ENCODE data around the gene ABCF2.

The ABCF2 gene

GRCh38 chr7:151225948-151226510, 976 bp downstream of the ABCF2 start:
- no peak for DNase-seq (ENCODE audit: low read depth in 2 of 2)

DNA sequence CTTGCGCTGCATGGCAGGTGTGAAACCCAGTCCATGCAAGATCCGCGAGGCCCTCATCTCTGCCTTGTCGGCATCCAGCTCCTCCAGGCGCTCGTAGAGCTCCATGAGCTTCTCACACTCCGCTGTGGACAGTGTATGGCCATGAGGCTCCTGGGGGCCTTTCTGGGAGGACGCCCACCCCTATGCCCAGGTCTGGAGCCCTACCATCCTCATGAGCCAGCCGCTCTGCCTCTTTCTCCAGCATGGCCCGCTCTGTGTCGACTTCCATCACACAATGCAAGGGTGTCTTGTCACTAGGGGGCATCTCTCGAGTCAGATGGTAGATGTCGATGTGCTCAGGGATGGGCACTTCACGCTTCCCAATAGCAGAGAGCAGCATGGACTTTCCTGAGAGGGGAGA, 3.3 kb downstream of the ABCF2 start:
- DNase-seq (ENCODE audit: low read depth in 2 of 2), result no peak

GRCh38 chr7:151218170-151218569, 8.8 kb downstream of the ABCF2 start:
- DNase-seq (ENCODE audit: low read depth in 2 of 2), result no peak

DNA sequence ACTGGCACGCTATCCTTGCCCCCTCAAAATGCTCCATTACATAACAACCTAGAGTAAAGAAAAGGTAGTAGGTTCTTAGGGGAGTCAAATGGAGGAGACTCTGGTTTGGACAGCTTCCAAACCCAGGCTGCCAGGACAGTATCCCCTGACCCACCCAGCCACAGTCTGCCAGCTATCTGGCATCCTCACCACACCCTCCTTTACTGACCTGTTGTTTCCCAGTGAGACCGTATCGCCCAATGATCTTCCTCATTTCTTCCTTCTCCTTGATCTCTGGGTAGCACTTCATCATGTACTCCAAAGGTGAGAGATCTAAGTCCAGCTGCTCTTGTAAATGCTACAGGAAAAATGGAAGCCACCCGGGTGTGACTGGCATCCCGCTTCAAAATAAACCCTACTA, 11.6 kb downstream of the ABCF2 start:
- DNase-seq (ENCODE audit: low read depth in 2 of 2), result no peak

DNA sequence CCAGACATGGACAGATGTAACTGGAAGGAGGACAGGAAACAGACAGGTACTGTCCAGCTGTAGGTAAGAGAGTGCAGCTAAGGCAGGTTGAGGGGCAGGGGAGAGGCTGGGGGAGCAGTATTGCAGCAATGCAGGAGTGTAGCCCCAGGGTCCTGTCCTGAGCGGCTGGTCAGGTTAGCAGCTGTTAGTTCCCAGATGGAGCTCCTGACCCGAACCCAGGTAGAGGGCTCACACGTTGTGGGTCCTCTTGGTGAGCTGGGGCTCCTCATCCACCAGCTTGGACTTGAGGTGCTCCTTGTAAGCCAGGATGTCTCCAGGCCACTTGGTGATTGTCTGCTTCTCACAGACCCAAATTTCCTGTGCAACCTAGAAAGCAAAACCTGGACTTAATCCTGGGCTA, 13.2 kb downstream of the ABCF2 start:
- DNase-seq (ENCODE audit: low read depth in 2 of 2), result no peak

DNA sequence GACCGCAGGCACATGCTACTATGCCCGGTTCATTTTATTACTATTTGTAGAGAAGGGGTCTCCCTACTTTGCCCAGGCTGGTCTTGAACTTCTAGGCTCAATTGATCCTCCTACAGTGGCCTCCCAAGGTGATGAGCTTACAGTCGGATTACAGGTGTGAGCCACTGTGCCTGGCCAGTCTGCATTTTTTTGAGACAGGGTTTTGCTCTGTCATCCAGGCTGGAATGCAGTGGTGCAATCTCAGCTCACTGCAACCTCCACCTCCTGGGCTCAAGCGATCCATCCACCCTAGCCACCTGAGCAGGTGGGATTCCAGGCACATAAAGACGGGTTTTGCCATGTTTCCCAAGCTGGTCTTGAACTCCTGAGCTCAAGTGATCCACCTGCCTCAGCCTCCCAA, 14.4 kb downstream of the ABCF2 start:
- no peak for DNase-seq (ENCODE audit: low read depth in 2 of 2)

DNA sequence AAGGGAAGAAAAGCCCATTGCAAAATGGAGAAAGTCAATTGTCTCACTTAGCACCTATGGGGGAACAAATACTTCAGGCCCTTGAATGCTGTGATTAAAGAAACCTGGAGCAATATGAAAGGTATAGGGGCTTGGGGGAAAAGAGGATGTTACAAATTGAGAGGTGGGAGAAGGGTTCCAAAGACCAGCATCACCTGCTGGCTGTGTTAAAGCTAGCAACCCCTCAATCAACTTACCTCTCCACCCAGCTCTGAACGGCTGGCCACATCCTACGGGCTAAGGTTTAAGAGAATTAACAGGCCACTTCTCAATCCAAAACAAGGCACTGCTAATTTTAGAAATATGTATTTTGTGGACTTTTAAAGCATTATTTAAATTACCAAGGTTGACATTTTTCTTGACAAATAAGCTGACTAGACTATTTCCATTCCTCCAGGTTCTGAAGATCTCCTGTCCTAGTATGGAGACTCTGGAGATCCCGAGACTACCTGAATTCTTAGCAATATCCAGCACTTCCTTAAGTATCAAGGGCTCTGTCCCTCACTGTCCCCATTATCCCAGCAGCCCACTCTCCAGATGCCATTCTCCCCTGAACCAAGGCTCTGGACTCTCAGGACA, 15.7 kb downstream of the ABCF2 start:
- DNase-seq (ENCODE audit: low read depth in 2 of 2), result no peak

DNA sequence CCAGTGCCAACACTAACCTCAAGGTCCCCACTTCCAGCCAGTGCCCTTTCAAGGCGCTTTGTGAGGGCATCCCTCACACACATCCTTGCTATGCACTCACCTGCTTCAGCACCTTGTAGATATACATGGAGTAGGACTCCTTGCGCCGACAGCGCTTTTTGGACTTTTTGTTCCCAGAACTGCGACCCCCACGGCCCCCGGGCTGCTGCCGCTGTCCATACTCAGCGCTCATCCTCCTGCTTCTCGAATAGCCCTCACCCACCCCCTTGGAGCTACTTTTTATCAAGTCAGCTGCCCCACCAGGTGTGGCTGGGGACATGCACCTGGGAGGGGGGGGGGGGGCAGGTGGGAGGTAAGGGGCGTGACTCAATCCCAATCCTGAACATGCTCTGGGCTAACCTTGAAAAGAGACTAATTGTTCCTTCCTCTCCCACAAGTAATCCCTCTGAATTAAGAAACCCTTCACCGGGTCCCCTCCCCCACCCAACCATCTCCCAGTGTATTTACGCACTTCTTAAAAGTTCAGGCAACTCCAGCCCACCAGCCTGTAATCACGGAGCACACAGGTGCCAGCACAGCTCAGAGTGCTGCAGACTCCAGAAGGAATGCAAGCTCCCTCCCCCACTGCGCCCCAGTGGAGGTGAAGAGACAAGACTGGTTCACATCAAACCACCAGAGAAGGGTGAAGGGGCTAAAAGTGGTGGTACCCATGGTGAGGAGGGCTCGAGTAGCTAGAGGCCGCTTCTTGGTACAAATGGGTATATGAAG, 16.7 kb downstream of the ABCF2 start, which contains the start of gene H2BK1:
Gene H2BK1, minus strand, starts transcription at position 402 of the 768 bp plus-strand sequence. Its CDS starts 170 bp downstream, at position 232.
- no peak for DNase-seq (ENCODE audit: low read depth in 2 of 2)

DNA sequence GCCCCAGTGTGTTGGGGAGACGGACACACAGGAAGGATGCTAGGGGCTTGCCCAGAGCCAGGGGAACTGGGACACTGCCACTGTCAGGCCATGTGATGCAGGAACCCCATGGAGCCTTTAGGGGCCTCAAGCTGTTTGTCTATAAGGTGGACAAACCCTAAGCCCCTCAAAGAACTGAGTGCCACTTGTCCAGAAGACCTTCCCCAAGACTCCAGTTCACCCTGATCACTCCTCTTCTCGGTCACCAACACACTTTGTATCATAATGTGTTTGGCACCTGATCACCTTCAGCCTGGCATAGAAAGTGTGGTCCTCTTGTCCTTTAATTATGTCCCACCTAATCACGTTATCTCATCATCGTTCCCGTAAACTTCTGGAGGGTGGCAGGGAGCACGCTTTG, 17.4 kb downstream of the ABCF2 start:
- DNase-seq (ENCODE audit: low read depth in 2 of 2), result no peak

DNA sequence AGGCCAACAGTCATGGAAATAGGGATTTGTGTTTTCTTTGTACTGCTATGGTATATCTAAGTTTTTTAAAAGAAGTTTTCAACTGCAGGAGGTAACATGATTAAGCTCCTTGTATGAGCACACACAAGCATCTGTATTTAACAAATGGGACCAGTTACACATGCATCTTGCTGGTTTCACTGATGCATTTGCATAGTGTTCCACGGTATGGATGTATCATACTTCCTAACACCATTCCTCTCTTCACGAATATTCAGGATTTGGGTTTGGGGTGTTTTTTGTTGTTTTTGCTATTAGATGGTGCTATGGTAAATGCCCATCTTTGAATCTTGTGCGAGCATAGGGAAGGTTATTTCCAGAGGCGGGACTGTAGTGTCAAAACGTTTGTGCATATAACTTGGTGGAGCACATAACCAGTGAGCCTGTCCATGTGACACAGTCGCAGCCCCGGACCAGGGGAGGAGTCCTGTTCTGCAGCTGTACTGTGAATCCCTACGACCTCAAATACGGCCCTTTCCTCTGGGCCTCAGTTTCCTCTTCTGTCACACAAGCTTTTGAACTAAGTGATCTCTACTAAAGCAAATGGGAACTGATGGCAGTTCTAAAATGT, 18.6 kb downstream of the ABCF2 start:
- no peak for DNase-seq (ENCODE audit: low read depth in 2 of 2)

- no peak for DNase-seq (ENCODE audit: low read depth in 2 of 2)
Observed at GRCh38 chr7:151207804-151208203, 19.2 kb downstream of the ABCF2 start.

DNA sequence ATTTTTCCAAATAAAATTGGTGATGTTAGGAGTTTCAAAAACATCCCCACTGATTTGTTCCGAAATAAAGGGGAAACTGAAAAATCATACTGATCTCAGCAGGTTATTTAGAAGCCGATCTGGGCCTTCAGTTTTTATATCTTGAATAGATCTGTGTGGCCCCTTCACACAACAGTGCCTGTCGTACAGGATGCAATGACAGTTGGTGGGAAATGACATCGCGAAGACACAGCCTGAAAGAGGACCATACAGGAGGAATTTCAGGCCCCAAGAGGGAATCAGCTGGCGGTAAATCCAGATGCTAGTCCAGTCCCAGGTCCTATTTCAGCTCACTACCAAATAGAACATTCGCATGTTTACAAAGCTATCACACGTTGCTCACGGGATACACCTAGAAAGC, 19.7 kb downstream of the ABCF2 start:
- DNase-seq (ENCODE audit: low read depth in 2 of 2), result no peak

GRCh38 chr7:151206914-151207313, 20.1 kb downstream of the ABCF2 start:
- DNase-seq (ENCODE audit: low read depth in 2 of 2), result no peak

DNA sequence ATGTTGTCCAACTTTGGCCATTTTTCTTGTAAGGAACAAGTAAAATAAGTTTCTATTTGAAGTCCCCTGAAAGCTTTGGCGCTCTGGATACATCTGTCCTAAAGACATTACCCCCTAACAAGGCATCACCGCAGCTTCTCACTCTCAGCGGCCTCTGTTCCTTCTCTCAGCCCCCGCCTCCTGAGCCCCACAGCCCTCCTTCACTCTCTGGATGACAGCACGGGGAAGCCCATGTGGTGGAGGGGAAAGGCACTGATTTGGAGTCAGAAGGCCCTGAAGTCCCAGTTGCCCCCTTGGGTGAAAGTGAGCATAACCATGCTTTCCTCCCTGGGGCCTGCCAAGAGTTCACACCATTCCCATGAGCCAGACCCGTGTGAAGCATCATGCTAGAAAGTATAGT, 21.3 kb downstream of the ABCF2 start:
- DNase-seq (ENCODE audit: low read depth in 2 of 2), result no peak

DNA sequence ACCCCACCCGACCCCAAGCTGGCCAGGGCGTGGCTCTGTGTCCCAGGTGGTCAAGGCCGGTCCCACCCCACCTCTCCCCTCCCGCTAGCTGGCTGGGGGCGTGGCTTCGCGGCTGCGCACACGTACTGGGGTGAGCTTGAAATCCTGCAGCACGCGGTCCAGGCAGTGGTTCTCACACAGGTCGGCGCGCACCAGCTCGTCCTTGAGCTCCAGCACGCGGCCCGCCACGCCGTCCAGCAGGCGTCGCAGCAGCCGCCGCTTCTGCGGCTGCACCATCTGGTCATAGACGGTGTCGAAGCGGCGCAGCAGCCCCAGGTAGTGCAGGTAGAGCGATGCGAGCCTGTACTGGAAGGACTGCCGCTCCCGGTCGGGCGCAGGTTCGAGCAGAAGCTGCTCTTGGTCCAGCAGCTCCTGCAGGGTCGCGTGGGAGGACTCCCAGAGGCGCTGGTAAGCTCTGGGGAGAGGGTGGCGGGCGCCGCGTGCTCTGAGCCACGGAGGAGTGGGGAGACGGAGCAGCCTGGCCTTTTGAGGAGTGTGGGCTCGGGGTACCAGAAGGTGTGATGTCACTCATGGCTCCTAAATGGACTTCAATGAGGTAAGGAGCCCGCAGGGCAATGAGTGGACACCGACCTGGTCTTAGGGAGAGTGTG, 22.5 kb downstream of the ABCF2 start:
- no peak for DNase-seq (ENCODE audit: low read depth in 2 of 2)

GRCh38 chr7:151202836-151203235, 24.2 kb downstream of the ABCF2 start:
- no peak for DNase-seq (ENCODE audit: low read depth in 2 of 2)

DNA sequence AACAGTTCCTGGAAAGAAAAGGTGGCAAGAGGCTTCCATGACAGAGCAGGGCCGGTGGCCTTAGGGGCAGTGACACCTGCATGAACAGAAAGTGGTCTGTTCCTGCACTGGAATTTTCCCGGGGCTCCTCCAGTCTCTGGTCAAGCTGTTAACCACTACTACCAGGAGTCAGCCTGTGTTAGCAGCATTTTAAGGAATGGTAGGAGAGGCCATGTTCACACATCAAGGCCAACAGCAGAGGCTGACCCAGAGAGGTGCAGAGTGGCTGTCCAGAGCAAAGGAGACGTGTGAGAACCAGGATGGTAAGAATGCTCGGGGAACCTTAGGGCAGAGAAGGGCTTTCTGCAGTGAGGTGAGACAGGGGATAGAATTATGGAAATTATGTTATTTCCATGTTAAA, 25.3 kb downstream of the ABCF2 start:
- no peak for DNase-seq (ENCODE audit: low read depth in 2 of 2)

DNA sequence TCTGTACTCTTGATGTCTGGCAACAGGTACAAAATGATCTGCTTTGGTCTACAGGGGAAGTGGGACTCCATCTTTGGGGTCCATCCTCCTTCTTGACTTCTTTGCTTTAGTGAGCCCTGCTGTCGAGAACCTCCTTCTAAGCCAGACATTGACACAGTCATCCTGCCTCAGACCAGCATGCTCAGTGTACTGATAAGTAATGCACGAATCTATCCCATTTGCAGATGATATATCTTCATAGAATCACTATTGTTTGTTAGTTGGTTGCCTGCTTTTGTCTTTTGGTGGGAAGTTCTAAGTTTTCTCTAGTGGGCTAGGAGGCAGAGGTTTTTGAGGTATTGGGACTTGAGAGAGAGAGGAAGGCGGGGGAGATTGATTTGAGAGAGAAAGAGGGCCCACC, 25.7 kb downstream of the ABCF2 start:
- no peak for DNase-seq (ENCODE audit: low read depth in 2 of 2)

- DNase-seq (ENCODE audit: low read depth in 2 of 2), result no peak
Observed at GRCh38 chr7:151198945-151199848, 27.8 kb downstream of the ABCF2 start.

- no peak for DNase-seq (ENCODE audit: low read depth in 2 of 2)
Observed at GRCh38 chr7:151197932-151198331, 29.1 kb downstream of the ABCF2 start.

Data from stimulated activated CD8-positive, alpha-beta memory T cell treated with anti-CD3 and anti-CD28 coated beads, Interleukin-15, amount 100 ng/mL, for 48 hours (primary cell).